HG03139 (cell line): ENCODE data around the gene NCOA7.
"Not testable (repeated sequence)": the region's sequence is repeated elsewhere in the genome, so short reads cannot be mapped to it uniquely, and the experiment has no call there.

Experiments
- ATAC-seq: cut with Tn5 transposase; IDR thresholded peaks from one replicate; pipeline ENCODE4 v1.9.1; 2021; ENCODE audit not compliant: unreplicated experiment

NCOA7 gene

GRCh38 chr6:125867483-125867942, 76.8 kb downstream of the NCOA7 start:
- no peak for ATAC-seq

DNA sequence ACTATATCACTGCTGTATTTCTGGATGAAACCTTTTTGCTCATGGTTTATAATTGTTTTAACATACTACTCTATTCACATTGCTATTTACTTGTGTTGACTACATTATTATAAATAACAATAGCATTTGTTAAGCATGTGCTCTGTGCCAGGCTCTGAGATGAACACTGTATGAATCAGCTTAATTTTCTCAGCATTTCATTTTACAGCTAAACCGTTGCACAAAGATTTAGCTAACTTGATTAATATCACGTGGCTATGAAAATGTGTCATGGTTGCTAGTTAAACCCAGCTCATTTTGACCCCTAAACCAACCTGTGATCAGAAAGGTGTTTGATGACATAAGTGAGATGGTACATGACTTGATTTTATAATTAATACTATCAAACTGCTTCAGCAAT, 77.5 kb downstream of the NCOA7 start:
- no peak for ATAC-seq

GRCh38 chr6:125868678-125869395, 78.1 kb downstream of the NCOA7 start:
- ATAC-seq: no peak

- no peak for ATAC-seq
These were observed 78.7 kb downstream of the NCOA7 start for GRCh38 chr6:125869427-125869826.

DNA sequence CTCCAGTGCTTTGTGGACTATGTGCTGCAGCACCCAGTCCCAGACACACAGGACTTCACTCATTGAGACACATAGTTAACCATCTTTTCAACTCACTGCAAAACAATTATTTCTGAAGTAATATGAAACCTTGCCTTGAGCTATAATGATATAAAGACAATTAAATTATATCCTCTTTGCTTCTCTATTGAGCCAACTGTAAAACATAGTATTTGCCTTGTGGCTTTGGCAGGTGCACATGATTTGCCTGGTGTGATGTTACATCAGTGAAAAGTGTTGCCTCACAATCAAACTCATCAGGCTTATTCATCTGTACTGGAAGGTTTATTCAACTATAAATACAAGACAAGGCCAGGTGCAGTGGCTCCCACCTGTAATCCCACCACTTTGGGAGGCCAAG, 80.6 kb downstream of the NCOA7 start:
- no peak for ATAC-seq

DNA sequence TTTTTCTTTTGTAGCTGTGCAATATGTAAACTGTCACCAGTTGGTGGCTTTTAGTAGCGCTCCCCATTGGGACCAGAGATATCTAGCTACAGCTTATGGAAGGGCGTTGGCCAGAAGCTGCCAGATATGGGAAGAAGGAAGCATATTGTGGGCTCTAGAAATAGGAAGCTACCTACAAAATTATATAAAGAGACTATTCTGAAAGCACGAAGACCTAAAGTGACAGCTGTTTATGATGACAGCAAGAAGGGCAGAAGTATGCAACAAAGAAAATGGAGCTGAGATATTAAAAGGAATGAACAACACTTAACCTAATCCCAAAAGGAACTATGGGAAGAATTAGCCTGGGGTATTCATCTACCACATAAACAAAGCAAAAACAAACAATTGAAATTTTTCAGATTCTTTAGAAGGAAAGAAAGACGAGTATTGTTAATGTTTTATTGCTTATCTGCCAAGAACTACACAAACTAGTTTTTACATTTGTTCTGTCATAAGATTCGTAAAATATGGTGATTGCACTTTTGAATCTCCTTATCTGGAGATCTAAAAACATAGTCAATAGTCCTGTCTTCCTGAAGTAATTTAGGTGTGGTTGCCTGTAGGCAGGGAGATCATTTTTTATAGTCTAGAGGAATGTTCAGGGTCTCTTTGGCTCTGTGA, 81.6 kb downstream of the NCOA7 start:
- no peak for ATAC-seq

DNA sequence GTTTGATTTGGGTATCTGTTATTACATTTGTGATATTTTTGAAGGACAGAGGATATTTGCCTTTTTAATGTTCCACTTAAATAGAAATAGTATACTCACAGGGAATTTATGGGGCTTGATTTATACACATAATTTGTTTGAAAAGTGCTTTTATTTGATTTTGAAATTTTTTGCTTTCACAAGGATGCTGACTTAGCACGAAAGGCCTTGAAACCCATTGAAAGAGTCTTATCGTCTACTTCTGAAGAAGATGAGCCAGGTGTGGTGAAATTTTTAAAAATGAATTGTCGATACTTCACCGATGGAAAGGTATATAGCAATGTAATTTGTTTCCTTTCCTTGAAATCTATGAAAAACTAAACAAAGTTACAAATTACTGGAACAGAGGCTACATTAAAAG, 91.5 kb downstream of the NCOA7 start:
- no peak for ATAC-seq

DNA sequence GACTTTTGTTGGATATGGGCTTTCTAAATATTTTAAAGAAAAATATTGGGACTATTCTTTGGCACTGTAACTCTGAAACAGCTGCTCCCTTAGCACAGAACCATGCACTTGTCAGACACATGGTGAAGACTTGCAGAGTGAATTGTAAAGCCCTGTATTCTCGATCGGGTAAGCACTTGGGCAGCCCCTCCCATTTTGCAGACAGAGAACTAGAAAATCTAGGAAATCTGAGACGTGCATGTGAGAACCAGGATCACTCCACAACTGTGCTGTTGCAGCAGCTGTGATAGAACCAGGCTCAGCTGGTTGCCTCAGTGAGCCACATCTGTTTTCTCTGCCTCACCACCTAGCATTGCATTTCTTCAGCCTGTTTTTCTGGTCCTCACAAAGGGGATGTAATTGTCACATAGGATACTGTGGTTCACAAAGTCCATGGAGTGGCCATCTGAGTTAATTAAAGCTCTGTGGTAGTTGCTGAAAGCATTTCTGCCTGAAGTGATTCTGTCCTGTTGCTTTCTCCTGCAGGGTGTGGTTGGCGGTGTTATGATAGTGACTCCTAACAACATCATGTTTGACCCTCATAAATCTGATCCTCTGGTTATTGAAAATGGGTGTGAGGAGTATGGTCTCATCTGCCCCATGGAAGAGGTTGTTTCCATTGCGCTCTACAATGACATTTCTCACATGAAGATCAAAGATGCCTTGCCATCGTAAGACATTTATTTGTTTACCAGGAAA, 94.0 kb downstream of the NCOA7 start:
- ATAC-seq: no peak

DNA sequence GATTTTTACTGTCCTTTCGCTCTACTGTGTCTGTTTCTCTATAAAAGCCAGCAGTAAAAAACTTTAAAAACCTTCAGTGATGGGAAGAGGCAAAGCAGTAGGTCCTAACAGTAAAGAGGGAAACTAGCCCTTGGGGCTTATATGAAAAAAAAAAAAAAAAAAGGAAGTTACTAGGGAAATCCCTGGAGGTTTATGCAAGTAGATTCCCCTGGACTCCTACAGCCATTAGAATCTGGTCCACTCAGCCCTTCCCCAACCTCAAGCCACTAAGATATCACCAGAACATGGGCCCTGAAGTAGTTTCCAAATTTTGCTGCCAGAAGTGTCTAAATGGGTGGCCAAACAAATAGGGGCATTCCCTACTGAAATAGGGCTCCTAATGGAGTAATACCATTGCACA, 95.3 kb downstream of the NCOA7 start:
- no peak for ATAC-seq

- ATAC-seq: no peak
These were observed 96.2 kb downstream of the NCOA7 start for GRCh38 chr6:125886914-125887313.

GRCh38 chr6:125887372-125887771, 96.6 kb downstream of the NCOA7 start:
- no peak for ATAC-seq

DNA sequence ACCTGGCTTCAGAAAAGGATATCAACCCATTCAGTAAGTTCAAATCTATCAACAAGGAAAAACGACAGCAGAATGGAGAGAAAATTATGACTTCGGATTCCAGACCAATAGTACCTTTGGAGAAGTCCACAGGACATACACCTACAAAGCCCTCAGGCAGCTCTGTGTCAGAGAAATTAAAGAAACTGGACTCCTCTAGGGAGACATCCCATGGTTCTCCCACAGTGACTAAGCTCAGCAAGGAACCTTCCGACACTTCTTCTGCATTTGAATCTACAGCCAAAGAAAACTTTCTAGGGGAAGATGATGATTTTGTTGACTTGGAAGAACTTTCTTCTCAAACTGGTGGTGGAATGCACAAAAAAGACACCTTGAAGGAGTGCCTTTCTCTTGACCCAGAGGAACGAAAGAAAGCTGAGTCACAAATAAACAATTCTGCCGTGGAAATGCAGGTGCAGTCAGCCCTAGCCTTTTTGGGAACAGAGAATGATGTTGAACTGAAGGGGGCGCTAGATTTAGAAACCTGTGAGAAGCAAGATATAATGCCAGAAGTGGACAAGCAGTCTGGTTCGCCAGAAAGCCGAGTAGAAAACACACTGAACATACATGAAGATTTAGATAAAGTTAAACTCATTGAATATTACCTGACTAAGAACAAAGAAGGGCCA, 98.4 kb downstream of the NCOA7 start:
- no peak for ATAC-seq

- ATAC-seq: no peak
These were observed 109.0 kb downstream of the NCOA7 start for GRCh38 chr6:125899726-125900182.

DNA sequence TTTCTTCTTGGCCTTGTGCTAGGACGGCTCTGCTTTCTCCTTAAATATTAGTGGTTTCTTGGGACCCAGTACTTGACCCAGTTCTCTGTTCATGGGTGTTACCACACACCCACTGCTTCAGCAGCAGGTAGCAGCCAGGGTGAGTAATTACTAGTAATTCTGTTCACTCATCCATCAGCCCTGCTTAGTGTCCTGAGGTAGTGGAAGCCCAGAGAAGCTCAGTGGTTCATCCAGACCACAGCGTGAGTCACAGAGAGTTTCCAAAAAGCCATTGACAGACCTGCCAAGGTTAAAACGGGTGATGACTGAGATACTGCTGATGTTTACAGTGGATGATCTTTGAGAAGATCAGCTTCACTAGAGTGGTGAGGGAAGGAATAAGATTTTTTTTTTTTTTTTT, 114.1 kb downstream of the NCOA7 start:
- peak; percentile 60 for ATAC-seq

- ATAC-seq: no peak
These were observed 115.6 kb downstream of the NCOA7 start for GRCh38 chr6:125906158-125906998.

DNA sequence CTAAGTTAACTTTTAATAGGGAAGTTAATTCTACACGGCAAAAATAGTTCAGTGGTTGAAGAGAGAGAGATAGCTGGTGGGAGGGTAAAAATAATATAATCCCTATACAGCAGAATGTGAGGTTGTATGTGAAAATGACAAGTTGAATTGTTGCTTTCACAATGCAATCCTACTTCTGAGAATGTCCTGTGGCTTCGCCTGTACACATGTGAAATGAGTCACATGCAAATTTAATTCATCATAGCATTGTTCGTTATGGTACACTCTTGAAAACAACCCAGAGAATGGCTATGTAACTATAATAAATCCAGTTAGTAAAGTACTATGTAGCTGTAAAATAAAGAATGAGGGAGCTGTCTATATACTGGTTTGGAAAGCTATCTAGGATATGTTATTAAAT, 119.8 kb downstream of the NCOA7 start:
- ATAC-seq: peak; percentile 98

GRCh38 chr6:125911051-125911451, 120.3 kb downstream of the NCOA7 start:
- ATAC-seq: not testable (repeated sequence)

- not testable (repeated sequence) for ATAC-seq
These were observed 121.7 kb downstream of the NCOA7 start for GRCh38 chr6:125912430-125912829.

- no peak for ATAC-seq
These were observed 122.4 kb downstream of the NCOA7 start for GRCh38 chr6:125913145-125913544.

- no peak for ATAC-seq
These were observed 123.1 kb downstream of the NCOA7 start for GRCh38 chr6:125913864-125914351.
